ELR (cell line): ENCODE results near the gene BID.

Source experiments
- DNase-seq: peaks from one replicate; pipeline ENCODE4 v3.0.0-alpha.2; 2015; ENCODE audit warnings: low read depth

The BID gene

GRCh38 chr22:17803609-17804270 lies 29.5 kb upstream of the BID start:
- no peak for DNase-seq

- DNase-seq: peak; percentile 18
These were observed 28.6 kb upstream of the BID start for GRCh38 chr22:17802822-17803221.

- no peak for DNase-seq
These were observed 28.1 kb upstream of the BID start for GRCh38 chr22:17802411-17802810.

- no peak for DNase-seq
These were observed 23.7 kb upstream of the BID start for GRCh38 chr22:17797721-17798559.

GRCh38 chr22:17796695-17797094 lies 22.4 kb upstream of the BID start:
- no peak for DNase-seq

- no peak for DNase-seq
These were observed 21.6 kb upstream of the BID start for GRCh38 chr22:17795661-17796548.

- DNase-seq: no peak
These were observed 20.7 kb upstream of the BID start for GRCh38 chr22:17794726-17795542.

GRCh38 chr22:17792854-17793434 lies 18.7 kb upstream of the BID start:
- no peak for DNase-seq

GRCh38 chr22:17792299-17792698 lies 18.0 kb upstream of the BID start:
- no peak for DNase-seq

GRCh38 chr22:17791196-17791595 lies 16.9 kb upstream of the BID start:
- DNase-seq: no peak

GRCh38 chr22:17789379-17790200 lies 15.3 kb upstream of the BID start:
- DNase-seq: no peak

- DNase-seq: no peak
These were observed 14.5 kb upstream of the BID start for GRCh38 chr22:17788528-17789378.

GRCh38 chr22:17787716-17788330 lies 13.6 kb upstream of the BID start:
- DNase-seq: no peak

- DNase-seq: no peak
These were observed 13.0 kb upstream of the BID start for GRCh38 chr22:17787241-17787640.

GRCh38 chr22:17786435-17787161 lies 12.3 kb upstream of the BID start:
- DNase-seq: no peak

- DNase-seq: peak; percentile 53
These were observed 11.2 kb upstream of the BID start for GRCh38 chr22:17785185-17786184.

- no peak for DNase-seq
These were observed 10.5 kb upstream of the BID start for GRCh38 chr22:17784776-17785175.
